T47D (cell line): ENCODE data around the gene MTHFSD.

Source experiments
- DNase-seq, 2 experiments: peaks; one replicate each; pipeline versions ENCODE4 v3.0.0 to v3.0.0-alpha.2; 2011 to 2012; ENCODE audit warnings: low read depth in 1 of 2, low spot score in 1 of 2
- JUND ChIP-seq: IDR thresholded peaks from 2 replicates; pipeline ENCODE4 v1.6.1; 2012; ENCODE audit warnings: low read depth
- in situ Hi-C: cut with HindIII; loops from 2 replicates; pipeline ENCODE4 v1.10.0; 2016; ENCODE audit warnings: low sequenced_read_pairs, low pct_unique_long_range_greater_than_20kb

Gene MTHFSD

GRCh38 chr16:86562356-86562755 is 7.3 kb upstream of the MTHFSD start:
- no peak for TF ChIP-seq JUND
- in situ Hi-C loops, result no loop called here
- no peak for DNase-seq

DNA sequence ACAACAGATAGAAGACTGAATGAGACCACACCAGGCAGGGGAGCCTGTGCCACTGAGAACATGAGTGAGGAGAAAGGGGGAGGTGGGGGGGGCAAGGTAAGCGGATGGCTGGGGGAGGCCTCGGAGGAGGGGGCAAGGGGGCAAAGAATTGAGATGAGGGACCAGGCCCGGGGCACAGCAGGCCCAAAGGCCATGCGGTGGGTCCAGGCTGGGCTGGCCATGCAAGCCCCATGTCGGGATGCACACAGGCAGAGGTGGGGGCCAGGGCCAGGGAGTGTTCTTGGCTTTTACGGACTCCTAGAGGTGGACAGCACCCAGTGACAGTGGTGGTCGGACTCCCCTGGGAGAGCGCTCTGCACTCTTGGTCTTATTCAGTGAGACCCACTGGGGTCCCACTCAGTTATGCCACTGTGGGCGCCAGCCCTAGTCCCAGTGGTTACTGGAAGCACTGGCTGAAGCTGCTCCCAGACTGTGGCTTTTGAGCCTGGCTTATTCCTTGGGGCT is 4.8 kb upstream of the MTHFSD start:
- DNase-seq, result no peak
- in situ Hi-C loops, result no loop called here
- TF ChIP-seq JUND, result no peak

GRCh38 chr16:86558355-86559193 is 3.5 kb upstream of the MTHFSD start:
- no peak for TF ChIP-seq JUND
- DNase-seq, result no peak
- in situ Hi-C loops, result no loop called here

GRCh38 chr16:86557587-86557986 is 2.6 kb upstream of the MTHFSD start:
- in situ Hi-C loops, result no loop called here
- no peak for TF ChIP-seq JUND
- DNase-seq, result no peak

DNA sequence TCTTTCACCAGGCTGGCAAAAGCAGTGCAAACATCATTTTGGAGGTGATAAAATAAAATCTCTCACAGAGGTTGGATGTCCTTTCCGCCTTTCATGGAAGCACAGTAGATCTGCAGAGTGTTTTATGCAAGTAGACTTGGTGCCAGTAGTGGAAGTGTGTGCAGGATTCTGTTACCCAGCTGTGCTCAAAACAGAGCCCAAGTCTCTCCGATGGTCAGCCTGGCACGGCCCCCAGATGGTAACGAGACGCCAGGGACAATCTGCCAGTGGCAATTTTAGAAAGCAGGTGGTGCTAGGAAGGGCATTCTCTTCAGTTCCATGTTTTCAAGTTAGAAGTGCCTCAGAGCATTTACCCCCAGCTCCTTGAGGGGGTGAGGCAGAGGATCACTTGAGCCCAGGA is 1.5 kb upstream of the MTHFSD start:
- in situ Hi-C loops, result no loop called here
- DNase-seq, result no peak

DNA sequence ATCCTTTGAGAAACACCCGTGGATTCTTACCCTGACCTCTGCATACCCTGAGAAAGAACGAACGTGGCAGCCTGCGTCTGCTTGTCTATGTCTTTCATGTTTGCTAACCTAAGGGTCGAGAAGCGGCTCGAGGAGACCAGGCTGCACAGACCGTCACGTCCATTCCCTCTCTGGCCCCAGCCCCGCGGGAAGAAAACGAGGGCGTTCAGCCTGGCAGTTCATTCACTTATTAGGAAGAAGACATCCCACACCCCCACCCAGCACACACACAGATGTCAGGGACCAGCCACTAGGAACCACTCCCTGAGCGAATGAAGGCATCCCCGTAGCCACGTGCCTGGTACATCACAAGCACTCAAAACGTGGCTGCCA is 655 bp upstream of the MTHFSD start:
- TF ChIP-seq JUND, result no peak
- no peak for DNase-seq
- in situ Hi-C loops, result no loop called here

More for the DNA sequence above, 1.5 kb upstream of the MTHFSD start:
- TF ChIP-seq JUND, result no peak

DNA sequence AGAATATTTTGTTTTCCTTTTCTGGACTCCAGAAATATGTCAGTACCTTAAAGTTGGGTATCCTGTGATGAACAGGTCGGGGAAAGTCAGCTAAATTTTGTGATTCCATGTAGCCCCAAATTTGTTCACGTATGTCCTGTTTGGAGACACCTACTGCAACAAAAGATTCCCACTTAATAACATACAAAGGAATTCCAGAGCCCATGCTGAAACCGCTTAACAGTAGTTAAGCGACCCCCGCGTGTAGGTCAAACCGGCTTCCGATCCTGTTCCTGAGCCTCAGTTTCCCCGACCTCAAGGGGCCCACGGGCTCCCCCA is 477 bp downstream of the MTHFSD start:
- TF ChIP-seq JUND, result no peak
- no peak for DNase-seq
- in situ Hi-C loops, result no loop called here

GRCh38 chr16:86553356-86553755 is 1.7 kb downstream of the MTHFSD start:
- in situ Hi-C loops, result no loop called here
- no peak for TF ChIP-seq JUND
- no peak for DNase-seq

- in situ Hi-C loops, result no loop called here
Observed at GRCh38 chr16:86550281-86550680, 4.8 kb downstream of the MTHFSD start.

GRCh38 chr16:86549893-86550190 is 5.2 kb downstream of the MTHFSD start:
- TF ChIP-seq JUND, result no peak
- no peak for DNase-seq
- in situ Hi-C loops, result no loop called here

More at GRCh38 chr16:86550281-86550680, 4.8 kb downstream of the MTHFSD start:
- no peak for DNase-seq
- TF ChIP-seq JUND, result no peak

- in situ Hi-C loops, result no loop called here
- TF ChIP-seq JUND, result no peak
- DNase-seq, result no peak
Observed at GRCh38 chr16:86549076-86549892, 5.8 kb downstream of the MTHFSD start.

DNA sequence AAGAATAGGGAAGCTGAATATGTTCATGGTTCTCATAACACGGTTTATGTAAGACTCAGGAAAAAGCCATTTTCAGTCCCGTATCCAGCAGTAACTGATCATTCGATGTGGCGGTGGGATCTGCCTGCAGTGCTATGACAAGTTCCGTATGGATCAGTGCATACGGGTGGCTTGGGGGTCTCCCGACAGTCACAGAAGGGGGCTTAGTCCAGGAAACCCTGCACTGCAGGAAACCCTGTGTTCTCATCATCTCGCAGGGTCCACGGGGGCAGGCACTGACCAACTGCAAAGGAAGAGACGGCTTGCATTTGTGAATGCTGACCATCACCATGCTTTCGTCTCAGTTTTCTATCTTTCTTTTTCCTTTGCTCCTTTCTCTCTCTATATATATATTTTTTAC is 7.7 kb downstream of the MTHFSD start:
- DNase-seq, result no peak
- in situ Hi-C loops, result no loop called here
- TF ChIP-seq JUND, result no peak

GRCh38 chr16:86546638-86547013 is 8.4 kb downstream of the MTHFSD start:
- DNase-seq, result no peak
- TF ChIP-seq JUND, result no peak
- in situ Hi-C loops, result no loop called here
